Hepatocyte (in vitro differentiated cells): Measurements from ENCODE around the gene TMEM161A. TPM values are rescaled to one million over a fixed set of nuclear protein-coding genes. Genes with fewer than 3 reads are reported as not detected.

ENCODE experiments used
- DNase-seq: peaks from one replicate; pipeline ENCODE4 v3.0.0-alpha.2; 2016; ENCODE audit warnings: low spot score
- H2AFZ ChIP-seq: fragments of 200-600 bp; sonication (generic); 2 replicates; pipeline ENCODE4 v1.6.0; 2016; ENCODE audit warnings: antibody characterized with exemption, mild to moderate bottlenecking
- H3K27ac ChIP-seq: fragments of 200-600 bp; sonication (generic); 2 replicates; pipeline ENCODE4 v1.5.1; 2016; ENCODE audit warnings: mild to moderate bottlenecking
- H3K27me3 ChIP-seq: fragments of 200-600 bp; sonication (generic); 2 replicates; pipeline ENCODE4 v1.6.1; 2016
- H3K36me3 ChIP-seq: fragments of 200-600 bp; sonication (generic); replicated peaks from 2 replicates; pipeline ENCODE4 v1.5.1; 2016; ENCODE audit warnings: low read depth; ENCODE audit not compliant: insufficient read depth
- H3K4me1 ChIP-seq: fragments of 200-600 bp; sonication (generic); 2 replicates; pipeline ENCODE4 v1.5.1; 2016; ENCODE audit warnings: mild to moderate bottlenecking, moderate library complexity; ENCODE audit not compliant: insufficient read depth
- H3K4me2 ChIP-seq: fragments of 200-600 bp; sonication (generic); 2 replicates; pipeline ENCODE4 v1.6.0; 2016
- H3K4me3 ChIP-seq: fragments of 200-600 bp; sonication (generic); 2 replicates; pipeline ENCODE4 v1.5.1; 2016; ENCODE audit warnings: mild to moderate bottlenecking
- H3K79me2 ChIP-seq: fragments of 200-600 bp; sonication (generic); 2 replicates; pipeline ENCODE4 v1.6.0; 2017; ENCODE audit warnings: mild to moderate bottlenecking
- H3K9me2 ChIP-seq: fragments of 200-600 bp; sonication (generic); replicated peaks from 2 replicates; pipeline ENCODE4 v1.6.0; 2017; ENCODE audit warnings: mild to moderate bottlenecking; ENCODE audit not compliant: insufficient read depth
- H3K9me3 ChIP-seq: fragments of 200-600 bp; sonication (generic); 2 replicates; pipeline ENCODE4 v1.5.1; 2016; ENCODE audit warnings: low read depth, mild to moderate bottlenecking
- H4K20me1 ChIP-seq: fragments of 200-600 bp; sonication (generic); 2 replicates; pipeline ENCODE4 v1.6.0; 2016; ENCODE audit warnings: mild to moderate bottlenecking; ENCODE audit not compliant: insufficient read depth, poor library complexity, severe bottlenecking
- CTCF ChIP-seq: fragments of 200-600 bp; sonication (generic); IDR thresholded peaks from 2 replicates; pipeline ENCODE4 v1.5.1; 2016; ENCODE audit warnings: antibody characterized with exemption, mild to moderate bottlenecking; ENCODE audit not compliant: poor library complexity
- EZH2 ChIP-seq: fragments of 200-600 bp; sonication (generic); IDR thresholded peaks from 2 replicates; pipeline ENCODE4 v1.6.1; 2016; ENCODE audit warnings: antibody characterized with exemption, mild to moderate bottlenecking, borderline replicate concordance
- EZH2phosphoT487 ChIP-seq: fragments of 200-600 bp; sonication (generic); IDR thresholded peaks from one replicate; pipeline ENCODE4 v1.6.1; 2018; ENCODE audit warnings: antibody characterized with exemption, mild to moderate bottlenecking, low read depth, moderate library complexity; ENCODE audit not compliant: unreplicated experiment, severe bottlenecking
- WGBS: methylation state at CpG from one replicate; pipeline ENCODE4 v1.1.6; 2016; ENCODE audit warnings: low lambda C conversion rate; ENCODE audit errors: missing lambda C conversion rate; 5-methylcytosine and 5-hydroxymethylcytosine counted together
- polyA plus RNA-seq: library from polyadenylated mRNA; unstranded; fragments of >200 nt; fragmentation: Nextera tagmentation; extraction: Ambion mirVana; gene quantifications from 2 replicates; pipeline ENCODE4 v1.2.1, GENCODE V29; 2016
- total RNA-seq: library from RNA; depleted of rRNA; stranded (reverse); fragments of >200 nt; gene quantifications from 2 replicates; pipeline ENCODE4 v1.2.3, GENCODE V29; 2014

Gene TMEM161A
- total and polyA plus RNA-seq, 2 experiments from 2014 or later: 22.1 to 48.5 TPM

- Histone ChIP-seq H3K79me2 (no peaks in the 10 kb centered on the region), H3K36me3 (no peaks in the 10 kb centered on the region), H3K9me2 (no peaks in the 10 kb centered on the region), H4K20me1 (no peaks in the 10 kb centered on the region), H3K4me2 (no peak overlapping the region), H3K27me3 (no peaks in the 10 kb centered on the region), H3K9me3 (no peaks in the 10 kb centered on the region), H2AFZ (no peak overlapping the region), H3K27ac (no peak overlapping the region), H3K4me1 (no peaks in the 10 kb centered on the region), H3K4me3 (no peak overlapping the region)
- no peak for TF ChIP-seq EZH2phosphoT487
- TF ChIP-seq CTCF: no peak
- TF ChIP-seq EZH2: no peak
- no peak for DNase-seq
- 90% methylated on average over 7 of the region's 7 CpGs for WGBS
Measured at GRCh38 chr19:19162495-19162894, 24.2 kb upstream of the TMEM161A start.

- Histone ChIP-seq H3K27ac (no peak overlapping the region), H4K20me1 (no peaks in the 10 kb centered on the region), H3K9me2 (no peaks in the 10 kb centered on the region), H3K36me3 (no peaks in the 10 kb centered on the region), H3K27me3 (no peaks in the 10 kb centered on the region), H3K79me2 (no peaks in the 10 kb centered on the region), H3K4me1 (no peaks in the 10 kb centered on the region), H2AFZ (no peak overlapping the region), H3K4me3 (no peak overlapping the region), H3K9me3 (no peaks in the 10 kb centered on the region), H3K4me2 (no peak overlapping the region)
- TF ChIP-seq CTCF (no peak), EZH2phosphoT487 (no peak), EZH2 (no peak)
- DNase-seq: no peak
- WGBS: 77% methylated on average over 15 of the region's 26 CpGs
Measured at GRCh38 chr19:19160461-19161035, 22.3 kb upstream of the TMEM161A start.

- Histone ChIP-seq H3K4me3 (no peak overlapping the region), H3K9me3 (no peaks in the 10 kb centered on the region), H3K4me2 (no peak overlapping the region), H3K36me3 (no peaks in the 10 kb centered on the region), H3K79me2 (no peaks in the 10 kb centered on the region), H2AFZ (no peak overlapping the region), H4K20me1 (no peaks in the 10 kb centered on the region), H3K27ac (no peak overlapping the region), H3K9me2 (no peaks in the 10 kb centered on the region), H3K27me3 (no peaks in the 10 kb centered on the region), H3K4me1 (no peaks in the 10 kb centered on the region)
- no peak for TF ChIP-seq EZH2
- TF ChIP-seq CTCF: no peak
- no peak for TF ChIP-seq EZH2phosphoT487
- WGBS: 93% methylated on average over 4 of the region's 4 CpGs
- DNase-seq: no peak
Measured at GRCh38 chr19:19159534-19159933, 21.3 kb upstream of the TMEM161A start.
